HG03432 (cell line): ENCODE data around the gene PLEKHA7.
"Not testable (repeated sequence)": the region's sequence is repeated elsewhere in the genome, so short reads cannot be mapped to it uniquely, and the experiment has no call there.

Experiments
- ATAC-seq: cut with Tn5 transposase; IDR thresholded peaks from one replicate; pipeline ENCODE4 v1.9.1; 2021; ENCODE audit warnings: mild to moderate bottlenecking, moderate library complexity; ENCODE audit not compliant: unreplicated experiment

Gene PLEKHA7

DNA sequence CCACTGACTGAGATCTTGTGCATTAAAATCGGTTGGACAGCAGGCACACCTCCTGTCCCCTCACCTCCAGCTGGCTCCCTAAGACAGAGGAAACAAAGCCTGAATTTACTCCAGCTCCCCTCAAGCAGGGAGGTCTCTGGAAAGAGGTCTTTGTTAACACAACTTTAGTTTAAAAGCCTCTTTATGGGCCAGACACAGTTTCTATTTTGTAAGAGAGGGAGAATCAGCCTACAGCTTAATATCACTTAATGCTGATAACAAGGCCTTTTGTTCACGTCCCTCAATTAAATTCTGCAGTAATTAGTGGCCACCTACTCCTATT, 36.3 kb downstream of the PLEKHA7 start:
- ATAC-seq = no peak

DNA sequence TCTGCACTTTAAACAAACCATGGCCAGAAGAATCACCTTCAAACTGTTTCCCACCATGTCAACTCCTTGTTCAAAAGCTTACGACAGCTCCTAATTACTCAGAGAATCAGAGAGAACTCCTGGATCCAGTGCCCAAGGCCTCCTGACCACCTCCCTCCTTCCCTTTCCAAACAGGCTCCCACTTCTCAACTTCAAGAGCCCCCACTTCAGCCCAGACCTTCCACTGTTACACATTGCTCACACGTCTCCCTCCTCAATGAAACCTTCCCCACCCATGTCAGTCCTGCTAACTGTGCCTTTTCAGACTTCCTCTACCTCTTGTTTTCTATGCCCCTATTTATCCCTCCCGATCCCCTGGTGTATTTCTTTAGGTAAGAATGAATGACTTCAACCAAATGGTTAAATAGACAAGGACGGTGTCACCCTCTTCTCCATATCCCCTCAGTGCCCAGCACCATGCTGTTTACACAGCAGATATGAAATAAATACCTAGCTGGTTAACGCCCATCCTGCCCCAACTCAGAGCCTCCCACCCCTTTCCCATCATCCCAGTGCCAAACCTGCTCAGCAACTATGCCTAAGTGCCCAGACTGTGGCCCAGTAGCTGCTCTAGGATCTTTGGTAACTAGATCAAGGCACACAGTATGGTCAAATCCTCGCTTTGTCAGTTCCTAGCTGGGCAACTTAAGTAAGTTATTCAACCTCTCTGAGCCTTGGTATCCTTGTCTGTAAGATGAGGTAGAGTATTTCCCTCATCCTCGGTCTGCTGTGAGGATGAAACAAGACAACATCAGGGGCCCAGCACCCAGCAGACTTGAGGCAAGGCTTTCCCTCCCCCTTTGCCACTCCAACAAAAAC, 36.8 kb downstream of the PLEKHA7 start:
- ATAC-seq = no peak

DNA sequence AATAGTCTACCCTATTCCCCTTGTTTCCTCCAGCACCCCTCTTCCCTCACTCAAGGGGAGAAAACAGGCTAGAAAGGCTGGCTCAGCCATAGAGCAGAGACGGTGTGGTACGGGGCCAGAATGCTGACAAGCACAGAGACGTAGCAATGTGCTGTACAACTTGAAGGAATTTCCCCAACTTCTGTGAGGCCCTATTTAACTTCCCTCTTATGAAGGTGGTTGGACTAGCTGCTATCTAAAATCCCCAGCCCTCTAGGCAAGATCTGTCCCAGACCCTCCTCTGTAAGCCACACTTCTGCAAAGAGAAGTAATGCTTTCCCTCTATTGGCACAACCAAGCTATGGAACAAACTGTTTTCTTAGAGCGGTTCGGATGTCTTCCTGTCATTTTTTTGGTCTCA, 37.8 kb downstream of the PLEKHA7 start:
- ATAC-seq = no peak

DNA sequence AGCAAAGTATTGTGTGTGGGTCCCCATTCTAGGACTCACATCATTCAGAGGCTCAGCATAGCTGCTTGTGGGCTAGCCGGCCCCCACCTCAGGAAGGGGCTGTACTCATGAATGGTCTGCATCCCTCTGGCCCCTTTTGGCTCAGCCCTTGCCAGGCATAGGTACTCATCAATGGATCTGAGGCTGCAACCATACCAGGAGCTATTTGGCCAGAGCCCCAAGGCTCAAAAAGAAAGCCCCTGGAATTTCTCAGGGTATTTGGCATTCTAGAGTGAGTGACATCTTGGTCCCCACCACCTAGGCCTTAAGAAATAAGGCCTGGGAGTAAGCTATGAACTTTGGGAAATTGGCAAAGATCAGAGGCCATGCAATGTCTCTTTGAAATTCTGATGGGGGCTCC, 38.3 kb downstream of the PLEKHA7 start:
- ATAC-seq = no peak

DNA sequence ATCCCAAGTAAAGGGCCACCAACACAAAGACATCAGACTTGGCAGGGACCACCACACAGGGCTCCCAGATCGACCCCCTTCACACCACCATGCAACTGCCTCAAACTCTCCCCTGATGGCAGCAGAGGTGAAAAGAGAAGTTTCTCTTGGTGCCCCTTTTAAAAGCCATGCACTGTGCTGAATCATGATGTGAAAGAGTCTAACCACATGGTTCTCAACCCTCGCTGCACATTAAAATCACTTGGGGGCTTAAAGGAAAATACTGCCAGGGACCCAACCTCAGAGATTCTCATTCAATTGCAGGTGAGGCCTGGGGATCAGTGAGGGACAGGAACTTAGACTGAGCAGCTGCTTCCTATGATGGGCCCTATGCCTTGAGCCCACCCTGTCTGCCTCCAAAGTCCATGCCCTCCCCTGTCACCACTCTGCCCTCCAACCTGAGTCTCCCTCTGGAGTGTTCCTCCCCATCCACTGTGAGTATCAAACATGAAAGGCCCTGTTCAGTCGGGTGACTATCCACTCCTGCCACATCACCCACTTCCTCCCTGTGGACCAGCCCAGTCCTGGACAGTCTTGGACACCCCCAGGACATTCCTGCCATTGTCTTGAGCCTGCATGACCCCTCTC, 40.8 kb downstream of the PLEKHA7 start:
- no peak for ATAC-seq

DNA sequence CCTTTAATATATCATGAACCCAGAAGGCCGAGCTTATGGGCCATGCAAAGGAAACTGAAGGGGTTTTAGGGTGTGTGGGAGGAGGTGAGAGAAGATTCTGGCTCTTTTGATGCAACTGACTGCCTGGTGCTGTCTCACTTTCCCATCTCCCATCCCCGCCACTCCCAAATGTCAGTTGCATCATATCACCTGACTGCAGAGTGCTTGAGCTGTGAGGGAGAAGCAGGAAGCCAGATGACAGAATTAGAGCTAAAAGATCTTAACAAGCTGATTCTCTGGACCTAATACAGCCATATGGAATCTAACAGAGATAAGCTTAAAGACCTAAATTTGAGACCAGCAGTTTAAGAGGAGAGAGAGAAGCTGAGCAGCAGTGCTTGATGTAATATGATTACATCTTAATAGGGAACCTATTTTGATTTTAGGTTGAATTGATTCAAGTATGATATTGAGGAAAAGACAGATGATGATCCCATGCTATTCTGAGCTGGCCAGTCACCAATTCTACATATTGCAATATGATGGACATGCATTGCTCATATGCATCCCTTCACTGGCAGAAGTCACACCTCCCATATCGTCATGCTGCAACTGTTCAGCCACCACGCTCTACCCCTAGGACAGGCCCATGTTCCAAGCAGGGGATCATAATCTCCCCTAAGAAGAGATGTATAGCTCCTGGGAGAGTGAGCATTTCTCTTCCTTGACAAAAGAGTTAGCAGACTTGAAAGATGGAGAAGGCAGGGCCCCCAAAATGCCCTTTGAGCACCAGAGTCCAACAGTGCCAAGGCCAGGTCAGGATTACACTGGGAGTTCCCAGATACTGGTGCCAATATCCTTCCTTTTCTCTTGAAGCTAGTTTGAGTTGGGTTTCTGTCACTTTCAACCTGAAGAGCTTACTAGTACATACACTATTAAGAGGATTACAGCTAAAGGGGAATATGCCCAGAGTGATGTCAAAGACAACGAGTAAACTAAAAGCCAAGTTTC, 44.9 kb downstream of the PLEKHA7 start:
- no peak for ATAC-seq

DNA sequence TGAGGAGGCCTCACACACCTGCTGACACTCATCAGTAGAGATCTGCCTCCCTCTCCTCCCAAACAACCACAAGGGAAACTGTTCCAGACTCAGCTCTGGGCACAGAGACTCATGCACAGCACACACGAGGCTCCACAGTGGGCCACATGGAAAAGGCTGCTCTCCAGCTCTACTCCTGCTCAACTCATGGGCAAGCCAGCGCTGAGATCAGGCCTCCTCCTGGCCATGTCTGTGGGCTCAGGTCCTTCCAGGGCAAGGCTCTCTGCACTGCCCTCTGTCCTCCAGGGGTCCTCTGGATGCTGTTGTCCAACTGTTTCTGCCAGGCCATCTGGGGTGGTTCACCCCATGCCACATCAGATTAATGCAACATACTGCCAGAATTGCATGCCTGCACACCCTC, 46.0 kb downstream of the PLEKHA7 start:
- ATAC-seq = no peak

DNA sequence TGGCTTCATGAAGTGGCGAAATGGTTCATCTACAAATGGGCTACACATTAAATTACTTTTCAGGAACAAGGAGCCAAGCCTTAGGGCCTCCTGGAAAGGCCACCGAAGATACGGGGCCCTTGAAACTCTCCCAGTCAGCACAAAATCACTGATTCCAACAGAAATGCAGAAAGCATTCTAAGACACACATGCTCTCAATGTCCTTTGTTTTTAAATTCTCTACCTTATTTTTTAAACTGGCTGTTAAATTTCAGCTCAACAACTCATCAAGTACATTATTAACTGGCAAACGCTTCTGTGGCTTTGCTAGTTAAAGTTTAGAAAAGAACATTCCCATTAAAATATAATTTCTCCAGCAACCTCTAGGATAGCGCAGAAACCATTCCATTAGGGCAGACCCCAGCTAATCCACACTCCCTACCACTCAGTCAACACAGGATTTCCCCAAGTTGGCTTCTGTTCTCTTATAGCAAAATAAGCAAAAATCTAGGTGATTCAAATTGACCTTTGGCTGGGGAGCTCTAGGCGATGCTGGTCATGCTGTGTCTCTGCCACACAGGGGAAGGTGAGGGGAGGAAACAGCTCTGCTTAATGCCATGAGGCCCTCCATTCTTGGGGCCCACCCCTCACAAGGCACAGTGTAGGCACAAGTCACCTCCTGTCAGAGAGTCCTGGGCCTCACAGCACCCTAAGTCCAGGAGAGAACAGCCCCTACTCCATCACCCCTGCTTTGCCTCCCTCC, 47.1 kb downstream of the PLEKHA7 start:
- ATAC-seq = no peak

DNA sequence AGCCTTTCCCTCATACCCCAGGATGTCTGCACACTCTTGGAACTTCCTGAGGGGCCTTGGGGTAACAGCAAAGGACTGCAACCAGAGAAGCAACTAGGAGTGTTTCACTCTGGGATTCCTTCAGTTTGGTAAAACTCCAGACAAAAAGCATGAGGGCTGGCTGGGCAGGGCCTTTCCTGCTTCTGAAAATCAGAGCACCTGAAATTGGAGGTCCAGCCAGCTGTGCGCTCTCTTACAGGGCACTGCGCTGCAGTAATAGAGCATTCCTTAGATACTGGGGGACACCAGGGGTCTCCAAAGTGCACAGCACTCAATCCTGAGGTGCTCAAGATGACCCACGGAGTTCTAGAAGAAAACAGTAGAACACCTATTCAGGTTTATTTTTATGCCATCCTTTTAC, 49.7 kb downstream of the PLEKHA7 start:
- no peak for ATAC-seq

DNA sequence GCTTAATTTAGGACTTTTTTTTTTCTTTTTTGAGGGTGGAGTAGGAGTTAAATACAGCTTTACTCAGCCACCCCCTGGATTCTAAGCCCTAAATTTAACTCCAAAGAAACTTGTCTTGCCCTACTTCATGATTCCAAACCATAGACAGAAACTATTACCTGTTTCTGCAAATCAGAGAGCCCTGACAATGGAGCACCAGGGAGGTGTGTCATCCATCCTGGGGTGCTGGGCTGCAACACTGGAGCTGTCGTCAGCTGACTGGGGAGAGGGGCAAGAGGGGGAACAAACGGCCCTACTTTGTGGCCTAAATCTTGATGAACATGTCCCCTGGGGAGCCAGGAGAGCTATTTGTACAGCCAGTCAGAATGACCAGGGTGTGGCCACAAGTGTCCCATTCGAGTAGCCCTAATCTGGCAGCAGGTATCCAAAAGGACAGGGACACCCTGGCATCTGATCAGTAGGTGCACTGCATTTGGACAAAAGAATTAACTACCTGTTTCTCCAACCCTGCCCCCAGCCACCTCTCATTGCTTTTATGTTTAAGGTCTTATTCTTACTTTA, 50.8 kb downstream of the PLEKHA7 start:
- no peak for ATAC-seq

DNA sequence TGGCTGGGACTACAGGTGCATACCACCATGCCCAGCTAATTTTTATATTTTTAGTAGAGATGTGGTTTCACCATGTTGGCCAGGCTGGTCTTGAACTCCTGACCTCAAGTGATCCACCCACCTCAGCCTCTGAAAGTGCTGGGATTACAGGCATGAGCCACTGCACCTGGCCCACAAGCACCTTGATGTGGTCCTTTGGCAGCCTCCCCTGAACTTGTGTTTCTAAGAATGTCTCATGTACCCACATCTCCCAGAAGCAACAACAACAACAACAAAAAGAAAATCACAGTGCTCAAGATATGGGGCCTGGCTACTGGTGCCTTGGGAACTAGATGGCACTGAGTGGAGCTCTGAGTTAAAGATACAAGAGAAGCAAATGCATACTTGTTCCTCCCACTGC, 51.6 kb downstream of the PLEKHA7 start:
- ATAC-seq = not testable (repeated sequence)

DNA sequence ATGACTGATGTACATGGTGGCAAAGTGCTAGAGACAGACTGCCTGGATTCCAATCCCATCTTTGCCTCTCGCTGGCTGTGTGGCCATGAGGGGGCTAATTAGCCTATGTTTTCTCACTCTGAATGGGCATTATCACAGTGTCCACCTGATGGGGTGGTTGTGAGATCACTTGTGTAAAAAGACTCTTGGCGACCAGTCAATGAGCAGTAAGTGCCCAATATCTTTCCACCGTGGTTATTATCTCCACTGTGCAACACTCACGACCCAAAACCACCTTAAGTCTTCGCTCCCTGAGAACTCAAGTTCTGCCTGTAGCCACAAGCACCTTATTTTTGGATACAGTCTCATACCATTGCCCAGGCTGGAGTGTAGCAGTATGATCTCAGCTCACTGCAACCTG, 52.1 kb downstream of the PLEKHA7 start:
- ATAC-seq = no peak

DNA sequence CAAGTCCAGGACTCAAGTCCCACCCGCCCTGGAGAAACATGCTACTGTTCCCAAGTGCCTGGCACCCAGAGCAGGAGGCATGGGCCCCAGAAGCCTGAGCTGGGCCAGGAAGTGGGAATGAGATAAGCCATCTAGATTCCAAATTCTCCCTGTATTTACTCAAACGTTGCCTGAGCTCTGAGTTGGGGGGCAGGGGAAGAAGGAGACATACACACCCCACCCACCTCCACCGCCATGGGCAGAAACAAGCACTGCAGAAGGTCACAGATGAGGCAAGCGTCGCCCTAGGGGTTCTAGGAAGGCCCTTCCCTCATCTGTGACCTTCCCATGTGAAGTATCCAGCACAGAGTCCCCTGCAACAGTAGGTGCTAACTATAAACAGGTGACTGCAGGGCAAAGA, 54.0 kb downstream of the PLEKHA7 start:
- no peak for ATAC-seq

DNA sequence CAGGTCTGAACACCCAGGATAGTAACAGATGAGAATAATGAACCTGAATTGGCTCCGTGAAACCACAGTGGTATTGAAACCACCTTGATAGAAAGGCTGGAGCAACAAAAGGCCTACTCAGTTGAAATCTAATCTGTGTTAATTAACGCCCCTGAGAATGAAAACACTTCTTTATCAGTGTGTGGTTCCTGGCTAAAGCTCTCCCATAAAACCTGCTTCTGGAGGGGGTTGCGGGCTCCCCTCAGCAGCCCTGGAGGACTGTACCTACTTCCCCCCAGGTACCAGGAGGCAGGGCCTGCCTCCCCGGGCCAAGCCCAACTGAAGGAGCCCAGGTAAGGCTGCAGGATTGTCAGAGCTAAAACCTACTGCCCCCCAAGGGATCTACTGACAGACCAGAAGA, 54.6 kb downstream of the PLEKHA7 start:
- ATAC-seq = no peak

DNA sequence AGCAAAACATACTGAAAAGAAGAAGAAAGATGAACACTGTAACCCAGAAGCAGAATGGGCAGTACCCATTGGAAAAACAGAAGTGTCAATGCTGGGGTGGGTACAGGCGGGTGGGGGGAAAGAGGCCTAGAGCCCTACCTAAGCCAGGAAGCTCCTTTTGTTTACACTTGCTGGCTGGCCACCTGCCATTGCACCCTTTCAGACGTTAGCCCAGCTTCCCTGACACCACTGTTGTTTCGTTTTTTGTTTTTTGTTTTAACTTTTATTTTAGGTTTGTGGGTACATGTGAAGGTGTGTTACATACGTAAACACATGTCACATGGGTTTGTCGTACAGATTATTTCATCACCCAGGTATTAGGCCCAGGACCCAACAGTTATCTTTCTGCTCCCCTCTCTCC, 55.4 kb downstream of the PLEKHA7 start:
- no peak for ATAC-seq

DNA sequence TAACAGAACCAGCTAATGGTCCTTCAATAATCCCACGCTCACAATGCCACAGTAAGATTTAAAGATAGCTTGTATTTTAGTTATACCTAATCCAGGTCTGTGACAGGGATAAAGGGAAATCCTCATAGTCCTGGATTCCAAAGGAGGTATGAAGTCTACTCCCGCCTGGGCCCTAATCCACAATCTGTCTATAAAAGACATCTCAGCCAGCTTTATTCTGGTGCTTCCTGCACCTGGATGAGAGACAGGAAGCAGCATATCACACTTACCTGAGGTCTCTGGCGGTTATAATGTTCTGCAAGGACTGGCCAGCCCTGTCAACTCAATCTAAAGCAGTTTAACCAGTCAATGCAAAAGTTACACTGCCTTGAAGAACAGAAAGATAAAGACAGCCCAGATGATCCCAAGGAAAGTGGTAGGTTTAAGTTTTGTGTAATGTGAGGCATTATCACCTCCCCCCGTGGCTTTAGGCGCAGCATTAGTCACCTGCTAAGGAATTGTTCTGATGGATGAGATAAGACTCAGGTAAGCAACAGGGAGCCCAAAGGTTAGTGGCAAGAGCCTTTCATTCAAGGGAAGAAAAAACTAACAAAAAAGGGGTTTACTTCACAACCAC, 57.6 kb downstream of the PLEKHA7 start:
- ATAC-seq = no peak

DNA sequence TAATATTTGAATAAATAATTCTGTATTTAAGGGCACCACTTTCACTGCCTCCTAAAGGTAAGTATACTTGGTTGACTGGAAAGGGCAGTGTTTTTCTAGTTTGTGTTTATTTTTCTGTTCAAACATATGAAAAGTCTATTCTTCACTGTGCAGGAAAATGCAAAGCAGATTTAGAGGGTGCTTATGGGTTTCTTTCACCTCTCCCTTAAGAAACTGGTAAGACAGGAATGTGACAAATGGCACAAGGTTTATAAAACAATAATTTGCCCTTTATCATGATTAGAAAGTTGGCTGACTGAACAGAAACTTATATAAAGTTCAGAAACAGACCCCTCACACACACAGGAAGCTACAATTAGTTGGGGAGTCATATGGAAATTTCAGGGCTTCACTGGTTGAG, 60.6 kb downstream of the PLEKHA7 start:
- no peak for ATAC-seq

DNA sequence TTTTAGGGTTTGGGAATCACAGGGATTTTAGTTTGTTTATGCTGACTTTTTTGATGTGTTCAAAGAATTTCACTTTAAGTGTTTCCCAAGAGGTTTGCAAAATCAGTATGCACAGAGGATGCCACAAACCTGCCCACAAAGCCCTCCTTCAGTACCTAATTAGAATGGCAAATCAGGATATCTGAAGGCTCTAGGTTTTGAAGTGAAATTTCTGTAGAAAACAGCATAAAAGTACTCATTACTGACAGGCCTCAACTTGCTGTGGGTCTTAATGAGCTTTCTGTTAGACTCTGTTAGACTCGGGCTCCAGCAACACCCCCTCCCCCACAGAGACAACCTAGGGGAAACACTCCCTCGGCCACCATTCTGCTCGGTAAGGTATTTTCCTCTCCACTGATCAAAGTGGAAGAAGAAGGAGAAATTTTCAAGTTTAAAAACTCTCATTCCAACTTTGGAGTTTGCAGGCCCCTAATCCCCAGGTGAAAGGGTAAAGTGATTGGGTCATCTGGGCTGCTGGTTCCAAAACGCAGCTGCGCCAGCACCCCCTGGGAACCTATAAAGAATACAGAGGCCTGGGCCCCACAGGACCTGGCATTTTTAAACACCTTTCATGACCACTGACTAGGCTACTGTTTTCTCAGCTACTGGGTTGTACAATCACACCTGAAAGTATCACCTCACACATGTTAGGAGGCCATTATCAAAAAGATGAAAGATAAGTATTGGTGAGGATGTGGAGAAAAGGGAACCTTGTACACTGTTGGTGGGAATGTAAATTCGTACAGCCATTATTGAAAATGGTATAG, 67.5 kb downstream of the PLEKHA7 start:
- ATAC-seq = peak; percentile 76
